SK-N-SH treated with all-trans-retinoic acid at 6 μM for 48 hours (cell line): ENCODE measurements around the gene PCBD1.

Source experiments
- CSDC2 ChIP-seq: fragments of 250-450 bp; sonication (Bioruptor Pico); IDR thresholded peaks from 2 replicates; pipeline ENCODE4 v1.5.0; 2020; ENCODE audit warnings: mild to moderate bottlenecking, moderate library complexity
- ZC3H10 ChIP-seq: fragments of 250-450 bp; sonication (Bioruptor Pico); IDR thresholded peaks from 2 replicates; pipeline ENCODE4 v1.5.1; 2021; ENCODE audit warnings: mild to moderate bottlenecking, moderate library complexity
- ZFP30 ChIP-seq: fragments of 450-650 bp; formaldehyde crosslinking; IDR thresholded peaks from 2 replicates; pipeline ENCODE4 v1.5.0; 2022; ENCODE audit warnings: mild to moderate bottlenecking, moderate library complexity
- TF ChIP-seq, protein P1 (sequence below): fragments of 250-450 bp; sonication (Bioruptor Pico); IDR thresholded peaks from 2 replicates; pipeline ENCODE4 v1.5.1; 2020; ENCODE audit warnings: low read depth, mild to moderate bottlenecking, moderate library complexity
- TF ChIP-seq, protein P2 (sequence below): fragments of 250-450 bp; sonication (Bioruptor Pico); IDR thresholded peaks from 2 replicates; pipeline ENCODE4 v1.5.1; 2021; ENCODE audit warnings: mild to moderate bottlenecking, moderate library complexity

GRCh38 chr10:70905071-70906021 lies 17.0 kb upstream of the PCBD1 start:
- no peak for TF ChIP-seq CSDC2
- TF ChIP-seq ZFP30 (CRISPR knock-in tag) = no peak
- TF ChIP-seq, protein P1, sequence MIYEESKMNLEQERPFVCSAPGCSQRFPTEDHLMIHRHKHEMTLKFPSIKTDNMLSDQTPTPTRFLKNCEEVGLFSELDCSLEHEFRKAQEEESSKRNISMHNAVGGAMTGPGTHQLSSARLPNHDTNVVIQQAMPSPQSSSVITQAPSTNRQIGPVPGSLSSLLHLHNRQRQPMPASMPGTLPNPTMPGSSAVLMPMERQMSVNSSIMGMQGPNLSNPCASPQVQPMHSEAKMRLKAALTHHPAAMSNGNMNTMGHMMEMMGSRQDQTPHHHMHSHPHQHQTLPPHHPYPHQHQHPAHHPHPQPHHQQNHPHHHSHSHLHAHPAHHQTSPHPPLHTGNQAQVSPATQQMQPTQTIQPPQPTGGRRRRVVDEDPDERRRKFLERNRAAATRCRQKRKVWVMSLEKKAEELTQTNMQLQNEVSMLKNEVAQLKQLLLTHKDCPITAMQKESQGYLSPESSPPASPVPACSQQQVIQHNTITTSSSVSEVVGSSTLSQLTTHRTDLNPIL (CRISPR knock-in tag) = no peak
- TF ChIP-seq, protein P2, sequence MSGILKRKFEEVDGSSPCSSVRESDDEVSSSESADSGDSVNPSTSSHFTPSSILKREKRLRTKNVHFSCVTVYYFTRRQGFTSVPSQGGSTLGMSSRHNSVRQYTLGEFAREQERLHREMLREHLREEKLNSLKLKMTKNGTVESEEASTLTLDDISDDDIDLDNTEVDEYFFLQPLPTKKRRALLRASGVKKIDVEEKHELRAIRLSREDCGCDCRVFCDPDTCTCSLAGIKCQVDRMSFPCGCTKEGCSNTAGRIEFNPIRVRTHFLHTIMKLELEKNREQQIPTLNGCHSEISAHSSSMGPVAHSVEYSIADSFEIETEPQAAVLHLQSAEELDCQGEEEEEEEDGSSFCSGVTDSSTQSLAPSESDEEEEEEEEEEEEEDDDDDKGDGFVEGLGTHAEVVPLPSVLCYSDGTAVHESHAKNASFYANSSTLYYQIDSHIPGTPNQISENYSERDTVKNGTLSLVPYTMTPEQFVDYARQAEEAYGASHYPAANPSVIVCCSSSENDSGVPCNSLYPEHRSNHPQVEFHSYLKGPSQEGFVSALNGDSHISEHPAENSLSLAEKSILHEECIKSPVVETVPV (CRISPR knock-in tag) = no peak
- no peak for TF ChIP-seq ZC3H10 (CRISPR knock-in tag)
